Measurements from ENCODE around the gene TMEM98.
"Not testable (repeated sequence)": the region's sequence is repeated elsewhere in the genome, so short reads cannot be mapped to it uniquely, and the experiment has no call there.

TMEM98 gene

DNA sequence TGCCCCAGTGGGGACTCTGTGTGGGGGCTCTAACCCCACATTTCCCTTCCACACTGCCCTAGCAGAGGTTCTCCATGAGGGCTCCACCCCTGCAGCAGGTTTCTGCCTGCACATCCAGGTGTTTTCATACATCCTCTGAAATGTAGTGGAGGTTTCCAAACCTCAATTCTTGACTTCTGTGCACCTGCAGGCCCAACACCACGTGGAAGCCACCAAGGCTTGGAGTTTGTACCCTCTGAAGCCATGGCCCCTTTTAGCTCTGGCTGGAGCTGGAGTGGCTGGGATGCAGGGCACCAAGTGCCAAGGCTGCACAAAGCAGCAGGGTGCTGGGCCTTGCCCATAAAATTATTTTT is 59.5 kb downstream of the TMEM98 start:
- not testable (repeated sequence) for DNase-seq

DNA sequence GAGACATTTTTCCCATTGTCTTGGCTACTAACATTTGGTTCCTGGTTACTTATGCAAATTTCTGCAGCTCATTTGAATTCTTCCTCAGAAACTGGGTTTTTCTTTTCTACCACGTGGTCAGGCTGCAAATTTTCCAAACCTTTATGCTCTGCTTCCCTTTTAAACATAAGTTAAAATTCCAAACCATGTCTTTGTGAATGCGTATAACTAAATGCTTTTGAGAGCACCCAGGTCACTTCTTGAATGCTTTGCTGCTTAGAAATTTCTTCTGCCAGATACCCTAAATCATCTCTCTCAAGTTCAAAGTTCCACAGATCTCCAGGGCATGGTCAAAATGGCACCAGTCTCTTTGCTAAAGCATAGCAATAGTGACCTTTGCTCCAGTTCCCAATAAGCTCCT is 59.9 kb downstream of the TMEM98 start:
- not testable (repeated sequence) for DNase-seq

DNA sequence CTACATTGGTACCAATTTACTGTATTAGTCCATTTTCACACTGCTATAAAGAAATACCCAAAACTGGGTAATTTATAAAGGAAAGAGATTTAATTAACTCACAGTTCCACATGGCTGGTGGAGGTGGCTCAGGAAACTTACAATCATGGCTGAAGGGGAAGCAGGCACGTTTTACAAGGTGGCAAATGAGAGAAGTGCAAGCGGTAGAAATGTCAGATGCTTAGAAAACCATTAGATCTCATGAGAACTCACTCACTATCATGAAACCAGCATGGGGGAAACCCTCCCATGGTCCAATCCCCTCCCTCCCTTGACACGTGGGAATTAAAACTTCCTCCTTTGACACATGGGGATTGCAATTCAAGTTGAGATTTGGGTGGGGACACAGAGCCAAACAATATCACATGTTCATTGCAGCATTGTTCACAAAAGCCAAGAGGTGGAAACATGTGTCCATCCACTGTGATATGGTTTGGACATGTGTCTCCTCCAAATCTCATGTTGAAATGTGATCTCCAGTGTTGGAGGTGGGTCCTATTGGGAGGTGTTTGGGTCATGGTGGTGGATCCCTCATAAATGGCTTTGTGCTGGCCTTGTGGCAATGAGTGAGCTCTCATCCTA is 60.6 kb downstream of the TMEM98 start:
- DNase-seq: no peak

DNA sequence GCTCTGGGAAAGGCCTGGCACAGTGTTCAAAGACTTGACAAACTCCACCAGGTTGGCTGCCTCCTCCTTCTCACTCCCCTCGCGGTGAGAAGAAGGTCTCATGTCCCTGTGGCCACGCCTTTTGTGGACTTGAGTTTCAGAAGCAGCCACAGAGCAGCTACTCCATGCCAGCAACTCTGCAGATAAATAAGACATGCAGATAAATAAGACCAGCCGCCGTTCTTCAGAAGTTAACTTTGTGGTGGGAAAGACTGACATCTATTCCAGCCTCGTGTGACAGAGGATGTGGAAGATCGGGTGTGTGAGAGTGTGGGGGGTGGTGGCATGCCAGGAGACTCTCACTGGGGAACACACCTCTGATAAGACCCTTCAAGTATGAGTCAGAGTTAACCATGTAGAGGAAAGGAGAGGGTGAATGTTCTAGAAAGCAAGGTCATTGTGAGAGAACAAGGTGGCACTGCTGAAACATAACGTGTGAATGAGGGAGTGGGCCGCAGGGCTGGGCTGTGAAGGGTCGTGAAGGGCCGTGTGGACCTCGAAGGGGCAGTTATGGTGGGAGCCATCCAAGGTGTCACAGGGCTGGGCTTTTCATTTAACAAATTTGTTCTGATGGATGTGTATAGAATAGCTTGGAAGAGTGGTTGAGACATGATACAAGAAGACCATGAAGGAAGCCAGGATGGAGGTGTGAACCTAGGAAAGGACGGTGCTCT is 64.5 kb downstream of the TMEM98 start:
- no peak for DNase-seq

DNA sequence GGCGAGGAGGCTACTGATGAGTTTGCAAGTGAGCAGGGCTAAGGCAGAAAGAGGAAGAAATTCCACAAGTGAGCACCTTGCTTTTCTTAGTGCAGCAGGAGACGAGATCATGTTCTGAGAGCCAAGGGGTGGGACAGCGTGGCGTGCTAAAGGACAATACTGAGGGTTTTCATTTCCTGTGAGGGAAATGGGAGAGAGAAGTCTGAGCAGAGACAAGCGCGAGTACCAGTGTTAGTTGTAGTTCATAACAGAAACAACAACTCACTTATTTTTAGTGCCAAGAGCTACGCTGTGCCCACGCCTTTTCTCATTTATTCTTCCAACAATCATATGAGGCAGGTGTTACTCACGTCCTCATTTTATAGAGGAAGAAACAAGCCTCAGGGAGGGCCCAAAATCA is 66.0 kb downstream of the TMEM98 start:
- no peak for DNase-seq
